Endothelial cell of umbilical vein (primary cell): ENCODE measurements around the gene TMEM222. TPM values are rescaled to one million over a fixed set of nuclear protein-coding genes. Genes with fewer than 3 reads are reported as not detected.
A peak's percentile ranks its signal among the peaks of the same experiment; 100 is the strongest.

Source experiments
- BruUV-seq: library from RNA; stranded (reverse); fragments of 400-500 nt; replicated peaks from 2 replicates; lab custom pipeline; 2021; lab: Mats Ljungman, UMichigan
- CTCF ChIA-PET: fragments of 300-600, 350-600 bp; sonication (Branson Sonifier 250); formaldehyde crosslinking; loops from one replicate; lab custom pipeline; 2021; ENCODE audit warnings: antibody characterized with exemption, inconsistent platforms; lab: Charles Lee
- POLR2A ChIA-PET: fragments of 300-600, 350-600 bp; sonication (Branson Sonifier 250); formaldehyde crosslinking; loops from one replicate; lab custom pipeline; 2021; ENCODE audit warnings: antibody characterized with exemption, inconsistent platforms; lab: Charles Lee
- DNase-seq: peaks from one replicate; pipeline ENCODE4 v3.0.0-alpha.2; 2011; ENCODE audit warnings: low read depth, low spot score
- FAIRE-seq: peaks from 2 replicates; lab custom pipeline; 2011; peaks lifted over from hg19 to GRCh38; lab: Jason Lieb, UNC
- H2AFZ ChIP-seq: 2 replicates; pipeline ENCODE4 v1.6.0; 2012; ENCODE audit warnings: low read depth, low read length, control low read depth, inconsistent platforms
- H3K27ac ChIP-seq: 2 replicates; pipeline ENCODE4 v1.5.1; 2011; ENCODE audit warnings: low read depth, mild to moderate bottlenecking, control low read depth, low read length, moderate library complexity; ENCODE audit not compliant: insufficient read depth
- H3K27me3 ChIP-seq, 2 experiments: 2 replicates each; pipeline versions ENCODE4 v1.6.0 to v1.6.1; 2011; ENCODE audit warnings: low read length in 2 of 2, mixed read lengths in 1 of 2; ENCODE audit not compliant: control insufficient read depth in 2 of 2, insufficient read depth in 2 of 2
- H3K36me3 ChIP-seq, 2 experiments: 2 replicates in 1 of 2; 3 replicates in 1 of 2; pipeline ENCODE4 v1.5.1; 2011; ENCODE audit warnings: low read length in 2 of 2, mild to moderate bottlenecking in 1 of 2, moderate library complexity in 1 of 2; ENCODE audit not compliant: control insufficient read depth in 2 of 2, insufficient read depth in 2 of 2; ENCODE audit errors: extremely low read depth in 1 of 2
- H3K4me1 ChIP-seq: 3 replicates; pipeline ENCODE4 v1.5.1; 2011; ENCODE audit warnings: mild to moderate bottlenecking, low read length; ENCODE audit not compliant: control insufficient read depth, insufficient read depth; ENCODE audit errors: extremely low read depth
- H3K4me2 ChIP-seq: 2 replicates; pipeline ENCODE4 v1.6.1; 2011; ENCODE audit warnings: low read length, control low read depth, mixed read lengths; ENCODE audit not compliant: insufficient read depth
- H3K4me3 ChIP-seq, 3 experiments: fragments of 200-600 bp in 1 of 3; sonication (generic), shearing (Covaris generic) in 1 of 3; replicated peaks in 1 of 3; 2 replicates each; pipeline ENCODE4 v1.5.1; 2011 to 2016; ENCODE audit warnings: control low read depth in 3 of 3, low read length in 3 of 3, mild to moderate bottlenecking in 2 of 3, inconsistent platforms in 1 of 3, low read depth in 1 of 3, moderate library complexity in 1 of 3; ENCODE audit not compliant: insufficient read depth in 1 of 3
- H3K79me2 ChIP-seq: 2 replicates; pipeline ENCODE4 v1.6.0; 2012; ENCODE audit warnings: low read length, inconsistent platforms; ENCODE audit not compliant: control insufficient read depth, insufficient read depth
- H3K9ac ChIP-seq: replicated peaks from 2 replicates; pipeline ENCODE3; 2011; ENCODE audit warnings: low read length, control low read depth; ENCODE audit not compliant: insufficient read depth; ENCODE audit errors: extremely low read depth
- H3K9me1 ChIP-seq: replicated peaks from 3 replicates; pipeline ENCODE4 v1.6.0; 2011; ENCODE audit warnings: mild to moderate bottlenecking, low read length; ENCODE audit not compliant: control insufficient read depth, insufficient read depth; ENCODE audit errors: extremely low read depth
- H3K9me3 ChIP-seq: replicated peaks from 2 replicates; pipeline ENCODE4 v1.5.1; 2012; ENCODE audit warnings: low read length, inconsistent platforms; ENCODE audit not compliant: control insufficient read depth, insufficient read depth
- H4K20me1 ChIP-seq: replicated peaks from 2 replicates; pipeline ENCODE3; 2011; ENCODE audit warnings: mild to moderate bottlenecking, low read length; ENCODE audit not compliant: control insufficient read depth, insufficient read depth; ENCODE audit errors: extremely low read depth
- CTCF ChIP-seq, 2 donors: IDR thresholded peaks; 1 replicate in 1 of 2; 2 replicates in 1 of 2; pipeline ENCODE4 v1.5.1; 2011; ENCODE audit warnings: low read length in 2 of 2, mild to moderate bottlenecking in 2 of 2, moderate library complexity in 2 of 2, control low read depth in 1 of 2, inconsistent platforms in 1 of 2, low read depth in 1 of 2; ENCODE audit not compliant: insufficient read depth in 1 of 2; ENCODE audit errors: extremely low read depth in 1 of 2
- EZH2 ChIP-seq: IDR thresholded peaks from 2 replicates; pipeline ENCODE4 v1.6.1; 2012; ENCODE audit warnings: borderline replicate concordance, low read depth, mild to moderate bottlenecking, moderate library complexity, low read length, inconsistent platforms; ENCODE audit not compliant: severe bottlenecking
- FOS ChIP-seq: IDR thresholded peaks from 2 replicates; pipeline ENCODE4 v1.6.1; 2011; ENCODE audit warnings: mild to moderate bottlenecking, low read length, moderate library complexity, borderline replicate concordance; ENCODE audit not compliant: insufficient read depth
- GATA2 ChIP-seq: IDR thresholded peaks from 2 replicates; pipeline ENCODE4 v1.7.0; 2011; ENCODE audit warnings: low read depth, mild to moderate bottlenecking, moderate library complexity, mixed read lengths, low read length; ENCODE audit not compliant: insufficient read length, insufficient read depth
- JUN ChIP-seq: IDR thresholded peaks from 2 replicates; pipeline ENCODE4 v1.6.1; 2011; ENCODE audit warnings: borderline replicate concordance, low read depth; ENCODE audit not compliant: insufficient read length, insufficient read depth
- MAX ChIP-seq: IDR thresholded peaks from 2 replicates; pipeline ENCODE4 v1.6.1; 2011; ENCODE audit not compliant: insufficient read depth, insufficient read length
- MYC ChIP-seq: IDR thresholded peaks from one replicate; pipeline ENCODE4 v1.6.1; 2011; ENCODE audit warnings: mild to moderate bottlenecking, low read depth, low read length
- POLR2A ChIP-seq: IDR thresholded peaks from 2 replicates; pipeline ENCODE4 v1.6.1; 2012; ENCODE audit warnings: low read depth, mild to moderate bottlenecking, control low read depth, low read length
- POLR2AphosphoS5 ChIP-seq: IDR thresholded peaks from 2 replicates; pipeline ENCODE4 v1.6.1; 2012; ENCODE audit warnings: low read depth, mild to moderate bottlenecking, control low read depth, low read length, moderate library complexity; ENCODE audit not compliant: insufficient read depth
- dilution Hi-C: fragments of 300-500 bp; cut with MboI; formaldehyde crosslinking; loops from one replicate; pipeline ENCODE4 v1.15.0; 2019; ENCODE audit warnings: low sequenced_read_pairs; ENCODE audit not compliant: extremely low pct_ligation_motif_present
- intact Hi-C: fragments of 100-400 bp; cut with micrococcal nuclease; formaldehyde crosslinking; loops from one replicate; pipeline ENCODE4 v1.10.0; 2022
- polyA plus RNA-seq, 4 experiments: library from polyadenylated mRNA; depleted of rRNA in 3 of 4; stranded (reverse) in 3 of 4; unstranded in 1 of 4; fragments of >200 nt; gene quantifications; 2 replicates each; pipeline versions ENCODE4 v1.2.1 to v1.2.3, GENCODE V29; 2011 to 2012; ENCODE audit warnings: missing spikeins in 1 of 4
- total RNA-seq: library from RNA; stranded (reverse); gene quantifications from 2 replicates; pipeline ENCODE4 v1.2.3, GENCODE V29; 2021

Gene TMEM222
- total and polyA plus RNA-seq, 2 donors (not counting 3 experiments of a cell fraction or from before 2014, with no cell fraction given): 45.8 to 76.1 TPM

- CTCF ChIA-PET: interaction anchor here (0.6 to 10.9 kb wide), 64 partner anchors 8 to 373 kb away, joined by 3 to 275 read pairs (median 4); partner anchors contain the start of genes AHDC1, CD164L2, GPR3 and MAP3K6
- Histone ChIP-seq H3K36me3 (peaks cover 0 to 23% of the 10 kb centered on the region in 2 experiments), H3K4me1 (no peaks in the 10 kb centered on the region), H3K9me1 (no peaks in the 10 kb centered on the region), H3K4me2 (no peak overlapping the region), H2AFZ (no peak overlapping the region), H3K27me3 (no peaks in the 10 kb centered on the region), H3K79me2 (no peaks in the 10 kb centered on the region), H3K27ac (no peak overlapping the region), H3K4me3 (no peak overlapping the region), H3K9me3 (no peaks in the 10 kb centered on the region), H4K20me1 (no peaks in the 10 kb centered on the region), H3K9ac (no peak overlapping the region)
- DNase-seq (peak; percentile 32), FAIRE-seq (peak; percentile 84)
- no TSS peak for BruUV-seq
- dilution Hi-C loops (no loop called here), intact Hi-C loops (loop anchor here (1.0 kb wide), 1 partner anchor 309 kb away; no protein-coding TSS in a partner anchor)
- POLR2A ChIA-PET: no interaction called here
- peak; percentile 55 to 74 for TF ChIP-seq CTCF (IDR thresholded peaks at IDR 0.05; ENCODE audit: extremely low read depth in 1 of 2, insufficient read depth in 1 of 2, low read depth in 1 of 2, low read length in 2 of 2)
- no peak for TF ChIP-seq FOS
- no peak for TF ChIP-seq EZH2
Observed at GRCh38 chr1:27296773-27297291, 25.1 kb upstream of the TMEM222 start.

- H3K27me3 ChIP-seq: no peaks in the 10 kb centered on the region
- TF ChIP-seq CTCF (IDR thresholded peaks at IDR 0.05; ENCODE audit: extremely low read depth in 1 of 2, insufficient read depth in 1 of 2, low read depth in 1 of 2, low read length in 2 of 2): no peak
- no peak for TF ChIP-seq JUN
- TF ChIP-seq MAX: no peak
- TF ChIP-seq FOS: no peak
- no peak for TF ChIP-seq MYC
- no peak for TF ChIP-seq GATA2
- TF ChIP-seq EZH2: no peak
- TF ChIP-seq POLR2AphosphoS5: no peak
- TF ChIP-seq POLR2A: no peak
- intact Hi-C loops (no loop called here), dilution Hi-C loops (no loop called here)
- peaks cover 0 to 24% of the 10 kb centered on the region in 2 experiments for H3K36me3 ChIP-seq
- H3K4me1 ChIP-seq: no peaks in the 10 kb centered on the region
- no peak overlapping the region for H3K27ac ChIP-seq
- ChIA-PET POLR2A (no interaction called here), CTCF (interaction anchor here (0.8 to 10.9 kb wide), 12 partner anchors 16 to 372 kb away, joined by 3 to 275 read pairs (median 6); partner anchors contain the start of genes AHDC1, GPR3 and WDTC1)
- no peak overlapping the region for H3K9ac ChIP-seq
- H3K9me3 ChIP-seq: no peaks in the 10 kb centered on the region
- no peak overlapping the region for H3K4me3 ChIP-seq
- no peak overlapping the region for H2AFZ ChIP-seq
- no peak overlapping the region for H3K4me2 ChIP-seq
- no peaks in the 10 kb centered on the region for H4K20me1 ChIP-seq
- BruUV-seq: no TSS peak
- no peak for DNase-seq
- H3K79me2 ChIP-seq: no peaks in the 10 kb centered on the region
- no peaks in the 10 kb centered on the region for H3K9me1 ChIP-seq
- no peak for FAIRE-seq
Observed at GRCh38 chr1:27297903-27298302, 24.1 kb upstream of the TMEM222 start.
